ENCODE data around the gene CRAT. TPM values are rescaled to one million over a fixed set of nuclear protein-coding genes. Genes with fewer than 3 reads are reported as not detected.
"Not testable (repeated sequence)": the region's sequence is repeated elsewhere in the genome, so short reads cannot be mapped to it uniquely, and the experiment has no call there.

Gene CRAT
- total RNA-seq, 4 donors from 2014 or later = 59.6 to 91.2 (median 67.5) TPM

DNA sequence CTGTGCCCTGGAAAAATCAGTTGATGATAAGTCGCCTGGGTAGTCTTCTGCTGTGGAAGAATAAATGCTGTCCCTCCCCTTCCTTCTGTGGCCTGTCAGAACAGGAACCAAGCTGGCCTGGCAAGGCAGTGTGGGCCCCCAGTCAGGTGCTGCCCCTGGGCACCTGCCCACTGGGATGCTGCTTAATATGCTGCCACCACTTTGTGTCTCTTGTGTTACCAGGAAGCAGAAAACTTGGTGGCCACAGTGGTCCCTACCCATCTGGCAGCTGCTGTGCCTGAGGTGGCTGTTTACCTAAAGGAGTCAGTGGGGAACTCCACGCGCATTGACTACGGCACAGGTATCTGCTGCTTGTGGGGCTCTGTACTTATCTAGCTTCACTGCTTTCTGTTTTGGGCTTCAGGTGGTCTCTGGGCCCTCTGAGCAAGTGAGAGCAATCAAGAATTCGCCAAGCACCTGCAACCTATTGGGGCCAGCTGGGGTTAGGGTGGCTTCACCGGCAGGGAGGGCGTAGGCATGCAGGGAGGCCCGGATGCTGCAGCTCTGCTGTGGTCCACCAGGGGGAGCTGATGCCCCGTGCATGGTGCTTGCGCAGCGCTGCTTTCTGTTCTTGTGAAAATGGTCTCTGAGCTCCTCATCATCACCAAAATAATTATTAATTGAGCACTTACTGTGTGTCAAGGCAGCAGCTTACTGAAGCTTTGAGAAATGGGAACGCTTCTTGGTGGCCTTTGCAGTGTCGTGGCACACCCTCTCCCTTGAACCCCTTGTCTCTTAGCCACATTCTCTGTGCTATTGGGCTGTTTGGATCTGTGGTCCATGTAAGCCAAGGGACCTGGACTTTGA, 20.9 kb upstream of the CRAT start:
- peaks cover 0 to 14% (median 0%) of the 10 kb centered on the region in 3 donors for H3K4me1 ChIP-seq

DNA sequence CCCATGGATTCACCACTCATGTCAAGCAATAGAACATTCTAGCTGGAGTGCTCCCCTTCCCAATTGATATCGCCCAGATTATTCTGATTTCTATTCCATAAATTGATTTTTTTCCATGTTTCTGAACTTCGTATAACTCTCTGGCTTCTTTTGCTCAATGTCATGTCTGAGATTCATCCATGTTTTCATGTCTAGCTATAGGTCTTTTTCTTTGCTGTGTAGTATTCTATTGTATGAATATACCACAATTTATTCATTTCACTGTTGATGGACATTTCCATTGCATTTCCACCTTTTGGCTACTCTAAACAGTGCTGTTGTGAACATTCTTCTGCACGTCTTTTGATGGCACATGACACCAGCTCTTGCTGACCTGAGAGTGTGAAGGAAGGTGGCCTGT, 20.2 kb upstream of the CRAT start:
- H3K4me1 ChIP-seq = peaks cover 0 to 14% (median 0%) of the 10 kb centered on the region in 3 donors
- H3K27me3 ChIP-seq = no peaks in the 10 kb centered on the region
- WGBS, 2 donors (ENCODE audit: low coverage in 1 of 2) = 0 to 64% methylated on average over 1 to 3 of the region's 3 CpGs
- H3K27ac ChIP-seq = no peak overlapping the region
- TF ChIP-seq CTCF (IDR thresholded peaks at IDR 0.05) (no peak), POLR2A (IDR thresholded peaks at IDR 0.05) (no peak)
- no peaks in the 10 kb centered on the region for H3K9me3 ChIP-seq
- H3K36me3 ChIP-seq = peaks cover 0 to 81% of the 10 kb centered on the region in 2 donors
- ATAC-seq = no peak
- no peak overlapping the region for H3K4me3 ChIP-seq

More for the DNA sequence above, 20.9 kb upstream of the CRAT start:
- peak; percentile 87 for ATAC-seq
- Histone ChIP-seq H3K36me3 (peaks cover 0 to 87% of the 10 kb centered on the region in 2 donors), H3K27me3 (no peaks in the 10 kb centered on the region), H3K9me3 (no peaks in the 10 kb centered on the region), H3K4me3 (no peak overlapping the region), H3K27ac (peak overlapping the region in 3 of 4 donors; percentile 12 to 46 (median 33))
- TF ChIP-seq POLR2AphosphoS5 (IDR thresholded peaks at IDR 0.05) (no peak), EP300 (IDR thresholded peaks at IDR 0.05) (no peak), CTCF (IDR thresholded peaks at IDR 0.05) (peak; percentile 98 to 99 (median 98)), POLR2A (IDR thresholded peaks at IDR 0.05) (no peak)
- 21 to 23% methylated on average over 5 to 8 of the region's 13 CpGs for WGBS, 2 donors (ENCODE audit: low coverage in 1 of 2)

DNA sequence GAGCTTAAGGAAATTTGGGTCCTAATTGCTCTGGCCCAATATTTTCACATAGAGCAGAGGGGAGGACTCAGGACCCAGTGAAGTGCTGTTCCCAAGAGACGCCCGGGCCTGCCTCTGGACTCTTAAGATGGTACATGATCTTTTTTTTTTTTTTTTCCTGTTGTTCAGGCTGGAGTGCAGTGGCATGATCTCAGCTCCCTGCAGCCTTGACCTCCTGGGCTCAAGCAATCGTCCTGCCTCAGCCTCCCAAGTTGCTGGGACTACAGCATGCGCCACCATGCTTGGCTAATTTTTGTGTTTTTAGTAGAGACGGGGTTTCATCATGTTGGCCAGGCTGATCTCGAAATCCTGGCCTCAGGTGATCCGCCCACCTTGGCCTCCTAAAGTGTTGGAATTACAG, 19.7 kb upstream of the CRAT start:
- 81 to 83% methylated on average over 3 to 7 of the region's 7 CpGs for WGBS, 2 donors (ENCODE audit: low coverage in 1 of 2)
- not testable (repeated sequence) for H3K27me3 ChIP-seq, ATAC-seq, H3K27ac ChIP-seq, H3K4me3 ChIP-seq, H3K9me3 ChIP-seq
- Histone ChIP-seq H3K36me3 (peaks cover 0 to 81% of the 10 kb centered on the region in 2 donors), H3K4me1 (peaks cover 0 to 14% (median 0%) of the 10 kb centered on the region in 3 donors)

- H3K27ac ChIP-seq = no peak overlapping the region
- peaks cover 0 to 84% of the 10 kb centered on the region in 2 donors for H3K36me3 ChIP-seq
- peaks cover 0 to 14% (median 0%) of the 10 kb centered on the region in 3 donors for H3K4me1 ChIP-seq
- 76 to 100% methylated on average over 1 to 3 of the region's 5 CpGs for WGBS, 2 donors (ENCODE audit: low coverage in 1 of 2)
- no peak for ATAC-seq
- no peaks in the 10 kb centered on the region for H3K9me3 ChIP-seq
- H3K4me3 ChIP-seq = no peak overlapping the region
- TF ChIP-seq POLR2A (IDR thresholded peaks at IDR 0.05) (no peak), POLR2AphosphoS5 (IDR thresholded peaks at IDR 0.05) (no peak), CTCF (IDR thresholded peaks at IDR 0.05) (no peak), EP300 (IDR thresholded peaks at IDR 0.05) (no peak)
- H3K27me3 ChIP-seq = no peaks in the 10 kb centered on the region
These were observed 18.1 kb upstream of the CRAT start for GRCh38 chr9:129128689-129129088.

DNA sequence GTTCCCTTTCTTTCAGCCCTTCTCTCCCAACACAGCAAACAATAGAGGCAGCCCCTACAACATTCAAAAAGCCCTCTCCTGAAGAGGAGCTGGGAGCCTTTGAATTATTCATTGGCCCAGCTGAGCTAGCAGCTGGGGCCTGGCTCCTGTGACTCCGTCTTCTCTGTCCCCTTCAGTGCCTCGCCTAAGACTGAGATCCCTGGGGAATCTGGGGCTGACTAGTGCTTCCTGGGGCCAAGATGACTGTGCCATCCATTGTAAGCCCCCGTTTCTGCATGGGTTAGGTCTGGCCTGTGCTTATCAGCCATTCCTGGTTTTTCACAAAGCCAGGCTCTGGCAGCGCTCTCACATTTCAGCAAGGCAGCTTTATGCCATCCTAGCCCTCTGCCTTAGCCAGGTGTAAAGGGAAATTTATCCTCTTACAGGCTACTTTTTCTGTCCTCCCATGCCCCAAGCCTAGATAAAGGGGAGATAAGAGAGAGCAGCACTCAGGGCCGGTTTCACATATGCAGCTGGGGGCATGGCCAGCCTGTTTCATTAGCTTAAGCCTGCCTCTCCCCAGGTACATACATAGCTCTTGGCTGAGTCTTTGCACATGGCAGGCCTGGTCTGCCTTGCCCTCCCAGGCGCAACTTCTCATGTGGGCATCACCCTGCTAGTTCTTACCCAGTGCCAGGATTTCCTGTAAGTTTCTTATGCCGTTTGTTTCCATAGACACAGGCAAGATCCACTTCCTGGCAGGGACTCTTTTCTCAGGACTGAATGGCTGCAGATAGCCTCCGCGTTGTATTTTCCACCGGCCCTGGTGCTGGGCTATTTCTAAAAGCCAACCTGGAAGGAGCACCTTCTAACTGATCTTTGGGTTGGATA, 16.4 kb upstream of the CRAT start:
- WGBS, 2 donors (ENCODE audit: low coverage in 1 of 2) = 75 to 77% methylated on average over 4 to 7 of the region's 10 CpGs
- TF ChIP-seq CTCF (IDR thresholded peaks at IDR 0.05) (no peak), POLR2A (IDR thresholded peaks at IDR 0.05) (no peak), EP300 (IDR thresholded peaks at IDR 0.05) (no peak), POLR2AphosphoS5 (IDR thresholded peaks at IDR 0.05) (no peak)
- peaks cover 0 to 86% of the 10 kb centered on the region in 2 donors for H3K36me3 ChIP-seq
- H3K27me3 ChIP-seq = no peaks in the 10 kb centered on the region
- ATAC-seq = no peak
- no peak overlapping the region for H3K4me3 ChIP-seq
- no peaks in the 10 kb centered on the region for H3K9me3 ChIP-seq
- peak overlapping the region in 1 of 4 donors; percentile 18 for H3K27ac ChIP-seq
- peaks cover 0 to 8% (median 0%) of the 10 kb centered on the region in 3 donors for H3K4me1 ChIP-seq
